DND-41 (cell line): ENCODE results near the gene ERBB2.

Source experiments
- ATAC-seq: fragments of 200-7000 bp; cut with Tn5 transposase; 3 replicates; pipeline ENCODE4 v1.9.1; 2021; ENCODE audit warnings: low read depth; ENCODE audit not compliant: insufficient read depth
- DNase-seq: peaks from one replicate; pipeline ENCODE4 v3.0.0-alpha.2; 2020
- H2AFZ ChIP-seq: 2 replicates; pipeline ENCODE4 v1.6.0; 2012; ENCODE audit warnings: low read depth, low read length
- H3K27ac ChIP-seq: 2 replicates; pipeline ENCODE4 v1.5.1; 2012; ENCODE audit warnings: low read length, inconsistent platforms
- H3K27me3 ChIP-seq: fragments of 200-600 bp; sonication (generic); 2 replicates; pipeline ENCODE4 v1.6.0; 2012; ENCODE audit warnings: low read length, mild to moderate bottlenecking, inconsistent platforms; ENCODE audit not compliant: insufficient read depth, poor library complexity
- H3K36me3 ChIP-seq: 2 replicates; pipeline ENCODE4 v1.5.1; 2012; ENCODE audit warnings: low read length, inconsistent platforms; ENCODE audit not compliant: insufficient read depth
- H3K4me1 ChIP-seq: 2 replicates; pipeline ENCODE4 v1.5.1; 2012; ENCODE audit warnings: mild to moderate bottlenecking, low read length; ENCODE audit not compliant: insufficient read depth
- H3K4me2 ChIP-seq: 2 replicates; pipeline ENCODE4 v1.6.0; 2012; ENCODE audit warnings: mild to moderate bottlenecking, moderate library complexity, low read length, inconsistent platforms; ENCODE audit not compliant: insufficient read depth
- H3K4me3 ChIP-seq, 2 experiments: fragments of 200-600 bp in 1 of 2; shearing (Covaris generic) in 1 of 2; 2 replicates each; pipeline ENCODE4 v1.5.1; 2012 to 2016; ENCODE audit warnings: inconsistent platforms in 2 of 2, low read length in 2 of 2, mild to moderate bottlenecking in 2 of 2, low read depth in 1 of 2, moderate library complexity in 1 of 2
- H3K79me2 ChIP-seq: 2 replicates; pipeline ENCODE4 v1.6.0; 2012; ENCODE audit warnings: low read length, inconsistent platforms; ENCODE audit not compliant: insufficient read depth
- H3K9ac ChIP-seq: 2 replicates; pipeline ENCODE4 v1.6.0; 2012; ENCODE audit warnings: low read depth, mild to moderate bottlenecking, inconsistent platforms, low read length, moderate library complexity
- H3K9me3 ChIP-seq: 2 replicates; pipeline ENCODE4 v1.5.1; 2012; ENCODE audit warnings: low read length, moderate library complexity, mild to moderate bottlenecking, inconsistent platforms; ENCODE audit not compliant: insufficient read depth, severe bottlenecking
- H4K20me1 ChIP-seq: 2 replicates; pipeline ENCODE4 v1.6.0; 2012; ENCODE audit warnings: low read length; ENCODE audit not compliant: insufficient read depth
- CTCF ChIP-seq: IDR thresholded peaks from 2 replicates; pipeline ENCODE4 v1.5.1; 2012; ENCODE audit warnings: borderline replicate concordance, low read length, moderate library complexity, mild to moderate bottlenecking; ENCODE audit not compliant: poor library complexity, severe bottlenecking; ENCODE audit errors: extremely low read depth
- EZH2 ChIP-seq: IDR thresholded peaks from 3 replicates; pipeline ENCODE4 v1.6.1; 2012; ENCODE audit warnings: borderline replicate concordance, low read depth, mild to moderate bottlenecking, moderate library complexity, low read length, inconsistent platforms; ENCODE audit not compliant: severe bottlenecking

Gene ERBB2

DNA sequence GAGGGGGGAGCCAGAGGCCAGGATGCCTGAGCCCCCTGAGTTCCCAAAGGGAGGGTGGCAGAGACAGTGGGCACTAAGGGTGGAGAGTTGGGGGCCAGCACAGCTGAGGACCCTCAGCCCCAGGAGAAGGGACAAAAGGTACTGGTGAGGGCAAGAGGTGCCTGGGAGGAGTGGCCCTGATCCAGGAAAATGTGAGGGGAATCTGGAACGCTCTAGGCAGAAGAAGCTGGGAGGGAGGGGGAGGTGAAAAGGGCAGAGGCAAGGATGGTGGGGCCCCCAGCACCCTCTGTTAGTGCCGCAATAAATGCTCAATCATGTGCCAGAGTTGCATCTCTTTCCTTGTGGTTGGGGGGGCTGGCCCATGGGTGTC, 33.6 kb upstream of the ERBB2 start:
- no peak overlapping the region for H2AFZ ChIP-seq
- no peak overlapping the region for H3K4me3 ChIP-seq
- H3K27me3 ChIP-seq: no peaks in the 10 kb centered on the region
- no peaks in the 10 kb centered on the region for H3K4me1 ChIP-seq
- no peak for DNase-seq
- peaks cover 19% of the 10 kb centered on the region for H3K36me3 ChIP-seq
- H3K9me3 ChIP-seq: no peaks in the 10 kb centered on the region
- no peaks in the 10 kb centered on the region for H3K79me2 ChIP-seq
- ATAC-seq: no peak
- TF ChIP-seq CTCF (no peak), EZH2 (no peak)
- H3K4me2 ChIP-seq: no peak overlapping the region
- no peak overlapping the region for H3K9ac ChIP-seq
- H3K27ac ChIP-seq: no peak overlapping the region
- H4K20me1 ChIP-seq: peaks cover 17% of the 10 kb centered on the region; the same call in 1 of the 2 replicates

GRCh38 chr17:39666601-39667261, 33.1 kb upstream of the ERBB2 start:
- Histone ChIP-seq H2AFZ (no peak overlapping the region), H3K9ac (no peak overlapping the region), H3K4me3 (no peak overlapping the region), H3K9me3 (no peaks in the 10 kb centered on the region), H3K79me2 (no peaks in the 10 kb centered on the region), H3K36me3 (peaks cover 14% of the 10 kb centered on the region), H3K27ac (no peak overlapping the region), H3K27me3 (no peaks in the 10 kb centered on the region), H4K20me1 (peaks cover 13% of the 10 kb centered on the region; the same call in 1 of the 2 replicates), H3K4me1 (no peaks in the 10 kb centered on the region), H3K4me2 (no peak overlapping the region)
- TF ChIP-seq EZH2 (no peak), CTCF (no peak)
- DNase-seq (no peak), ATAC-seq (no peak)

DNA sequence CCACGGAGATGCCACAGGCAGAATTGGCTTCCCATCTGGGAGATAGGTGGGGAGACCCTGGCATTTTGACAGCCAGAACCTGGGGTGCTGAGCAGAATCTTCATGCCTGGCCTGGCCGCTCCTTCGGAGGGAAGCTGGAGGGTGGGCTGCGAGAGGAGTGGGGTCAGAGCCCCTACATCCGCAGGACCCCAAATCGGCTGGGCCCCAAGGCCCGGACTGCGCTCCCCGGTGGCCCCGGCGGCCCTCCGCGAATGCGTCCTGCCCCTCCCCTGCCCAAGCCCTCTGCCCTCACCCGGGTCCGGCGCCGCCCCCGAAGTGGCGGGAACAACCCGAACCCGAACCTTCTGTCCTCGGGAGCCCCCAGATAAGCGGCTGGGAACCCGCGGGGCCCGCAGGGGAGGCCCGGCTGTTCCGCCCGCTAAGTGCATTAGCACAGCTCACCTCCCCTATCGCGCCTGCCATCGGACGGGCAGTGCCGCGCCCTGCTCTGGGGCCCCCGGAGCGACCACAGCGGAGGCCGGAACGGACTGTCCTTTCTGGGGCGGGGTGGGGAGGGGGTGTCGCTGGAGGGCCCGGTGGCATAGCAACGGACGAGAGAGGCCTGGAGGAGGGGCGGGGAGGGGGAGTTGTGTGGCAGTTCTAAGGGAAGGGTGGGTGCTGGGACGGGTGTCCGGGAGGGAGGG, 32.5 kb upstream of the ERBB2 start:
- Histone ChIP-seq H3K9me3 (no peaks in the 10 kb centered on the region), H3K36me3 (peaks cover 8% of the 10 kb centered on the region), H3K4me3 (no peak overlapping the region)

More for the DNA sequence above, 32.5 kb upstream of the ERBB2 start:
- H3K9ac ChIP-seq: no peak overlapping the region
- DNase-seq: no peak
- no peak overlapping the region for H3K4me2 ChIP-seq
- no peaks in the 10 kb centered on the region for H3K79me2 ChIP-seq
- peaks cover 10% of the 10 kb centered on the region; the same call in 1 of the 2 replicates for H4K20me1 ChIP-seq
- no peak overlapping the region for H3K27ac ChIP-seq
- no peak for TF ChIP-seq CTCF
- no peak for TF ChIP-seq EZH2
- H2AFZ ChIP-seq: no peak overlapping the region
- no peaks in the 10 kb centered on the region for H3K27me3 ChIP-seq
- H3K4me1 ChIP-seq: no peaks in the 10 kb centered on the region
- no peak for ATAC-seq
